ENCODE measurements around the gene KIRREL3. TPM values are rescaled to one million over a fixed set of nuclear protein-coding genes. Genes with fewer than 3 reads are reported as not detected.

The KIRREL3 gene
- total RNA-seq, 1 experiment from 2014 or later, result 0.44 TPM

GRCh38 chr11:126601550-126602215 is 398.9 kb downstream of the KIRREL3 start:
- DNase-seq (no peak), ATAC-seq (no peak)
- H3K4me3 ChIP-seq (ENCODE audit: low read length), result no peak overlapping the region
- no peaks in the 10 kb centered on the region for H3K36me3 ChIP-seq (ENCODE audit: low read depth, low read length)
- H3K27me3 ChIP-seq (ENCODE audit: low read length), result peaks cover 99% of the 10 kb centered on the region
- no peaks in the 10 kb centered on the region for H3K4me1 ChIP-seq (ENCODE audit: insufficient read depth, low read length)
- BruUV-seq (replicated peaks), result no TSS peak
- no peaks in the 10 kb centered on the region for H3F3A ChIP-seq (ENCODE audit: low read length, unreplicated experiment)
- H4K20me1 ChIP-seq (ENCODE audit: low read length), result no peaks in the 10 kb centered on the region
- no peak for TF ChIP-seq EZH2phosphoT487 (IDR thresholded peaks at IDR 0.05; ENCODE audit: borderline replicate concordance, low read length)
- TF ChIP-seq EZH2 (IDR thresholded peaks at IDR 0.05; ENCODE audit: low read length, unreplicated experiment), result no peak
- TF ChIP-seq CTCF (conservative IDR thresholded peaks at IDR 0.05; ENCODE audit: low read depth, low read length), result no peak
- H2AFZ ChIP-seq (ENCODE audit: low read length), result no peak overlapping the region
- no peak overlapping the region for H3K27ac ChIP-seq (ENCODE audit: low read length)
- intact Hi-C loops (cut with micrococcal nuclease), result no loop called here
- no peak overlapping the region for H3K4me2 ChIP-seq (ENCODE audit: low read length)
- POLR2A ChIA-PET (ENCODE audit: unreplicated experiment), result no interaction called here
- H3K79me2 ChIP-seq (ENCODE audit: low read length), result no peaks in the 10 kb centered on the region
- CTCF ChIA-PET, result no interaction called here
- H3K9ac ChIP-seq (ENCODE audit: low read length), result no peak overlapping the region
- no peaks in the 10 kb centered on the region for H3K9me2 ChIP-seq (replicated peaks; ENCODE audit: low read length)
- H3K9me3 ChIP-seq (ENCODE audit: low read length), result no peaks in the 10 kb centered on the region

GRCh38 chr11:126601136-126601535 is 399.4 kb downstream of the KIRREL3 start:
- Histone ChIP-seq H3K4me3 (ENCODE audit: low read length) (no peak overlapping the region), H3K9me3 (ENCODE audit: low read length) (no peaks in the 10 kb centered on the region), H3K4me2 (ENCODE audit: low read length) (no peak overlapping the region), H3K27ac (ENCODE audit: low read length) (no peak overlapping the region), H3F3A (ENCODE audit: low read length, unreplicated experiment) (no peaks in the 10 kb centered on the region), H3K9ac (ENCODE audit: low read length) (no peak overlapping the region), H3K4me1 (ENCODE audit: insufficient read depth, low read length) (no peaks in the 10 kb centered on the region), H4K20me1 (ENCODE audit: low read length) (no peaks in the 10 kb centered on the region), H3K36me3 (ENCODE audit: low read depth, low read length) (no peaks in the 10 kb centered on the region), H3K79me2 (ENCODE audit: low read length) (no peaks in the 10 kb centered on the region), H3K27me3 (ENCODE audit: low read length) (peaks cover 99% of the 10 kb centered on the region), H3K9me2 (replicated peaks; ENCODE audit: low read length) (no peaks in the 10 kb centered on the region), H2AFZ (ENCODE audit: low read length) (no peak overlapping the region)
- ATAC-seq (no peak), DNase-seq (no peak)
- intact Hi-C loops (cut with micrococcal nuclease), result no loop called here
- ChIA-PET CTCF (no interaction called here), POLR2A (ENCODE audit: unreplicated experiment) (no interaction called here)
- no peak for TF ChIP-seq EZH2 (IDR thresholded peaks at IDR 0.05; ENCODE audit: low read length, unreplicated experiment)
- TF ChIP-seq EZH2phosphoT487 (IDR thresholded peaks at IDR 0.05; ENCODE audit: borderline replicate concordance, low read length), result no peak
- no TSS peak for BruUV-seq (replicated peaks)

GRCh38 chr11:126599217-126599897 is 401.2 kb downstream of the KIRREL3 start:
- peaks cover 100% of the 10 kb centered on the region for H3K27me3 ChIP-seq (ENCODE audit: low read length)
- intact Hi-C loops (cut with micrococcal nuclease), result no loop called here
- DNase-seq (no peak), ATAC-seq (no peak)
- ChIA-PET POLR2A (ENCODE audit: unreplicated experiment) (no interaction called here), CTCF (interaction anchor here (0.7 kb wide), 1 partner anchor 118 kb away, joined by 4 read pairs; no protein-coding TSS in a partner anchor)
- no peak for TF ChIP-seq CTCF (conservative IDR thresholded peaks at IDR 0.05; ENCODE audit: low read depth, low read length)
- no peak for TF ChIP-seq EZH2 (IDR thresholded peaks at IDR 0.05; ENCODE audit: low read length, unreplicated experiment)
- no peak for TF ChIP-seq EZH2phosphoT487 (IDR thresholded peaks at IDR 0.05; ENCODE audit: borderline replicate concordance, low read length)
- no peaks in the 10 kb centered on the region for H3K36me3 ChIP-seq (ENCODE audit: low read depth, low read length)
- no peak overlapping the region for H2AFZ ChIP-seq (ENCODE audit: low read length)
- no peaks in the 10 kb centered on the region for H3K9me2 ChIP-seq (replicated peaks; ENCODE audit: low read length)
- no peak overlapping the region for H3K9ac ChIP-seq (ENCODE audit: low read length)
- no peaks in the 10 kb centered on the region for H4K20me1 ChIP-seq (ENCODE audit: low read length)
- BruUV-seq (replicated peaks), result no TSS peak
- no peak overlapping the region for H3K4me3 ChIP-seq (ENCODE audit: low read length)
- no peak overlapping the region for H3K4me2 ChIP-seq (ENCODE audit: low read length)
- H3K27ac ChIP-seq (ENCODE audit: low read length), result no peak overlapping the region
- H3K9me3 ChIP-seq (ENCODE audit: low read length), result no peaks in the 10 kb centered on the region
- H3F3A ChIP-seq (ENCODE audit: low read length, unreplicated experiment), result no peaks in the 10 kb centered on the region
- H3K79me2 ChIP-seq (ENCODE audit: low read length), result no peaks in the 10 kb centered on the region
- no peaks in the 10 kb centered on the region for H3K4me1 ChIP-seq (ENCODE audit: insufficient read depth, low read length)

Measured in PC-3 (cell line).